D721Med (cell line): Measurements from ENCODE around the gene GPC2.
"Not testable (repeated sequence)": the region's sequence is repeated elsewhere in the genome, so short reads cannot be mapped to it uniquely, and the experiment has no call there.

Experiments
- DNase-seq: peaks from one replicate; pipeline ENCODE4 v3.0.0; 2011; ENCODE audit warnings: low spot score; ENCODE audit not compliant: insufficient read length
- FAIRE-seq: peaks from 2 replicates; lab custom pipeline; 2011; peaks lifted over from hg19 to GRCh38; lab: Jason Lieb, UNC
- TF ChIP-seq, protein P1 (sequence below): IDR thresholded peaks from 2 replicates; pipeline ENCODE4 v1.5.1; 2012; ENCODE audit warnings: mild to moderate bottlenecking, control low read depth; ENCODE audit not compliant: insufficient read depth; ENCODE audit errors: missing control alignments

The GPC2 gene

DNA sequence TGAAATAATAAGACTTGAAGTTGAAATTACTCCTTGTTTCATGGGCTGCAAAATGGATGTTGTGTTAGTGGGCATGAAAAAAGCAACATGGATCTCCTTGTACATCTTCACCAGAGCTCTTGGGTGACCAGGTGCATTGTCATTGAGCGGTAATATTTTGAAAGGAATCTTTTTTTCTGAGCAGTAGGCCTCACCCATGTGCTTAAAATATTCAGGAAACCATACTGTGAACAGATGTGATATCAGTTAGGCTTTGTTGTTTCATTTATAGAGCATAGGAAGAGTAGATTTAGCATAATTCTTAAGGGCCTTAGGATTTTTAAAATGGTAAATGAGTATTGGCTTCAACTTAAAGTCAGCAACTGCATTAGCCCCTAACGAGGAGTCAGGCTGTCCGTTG, 15.8 kb upstream of the GPC2 start:
- no peak for FAIRE-seq
- TF ChIP-seq, protein P1, sequence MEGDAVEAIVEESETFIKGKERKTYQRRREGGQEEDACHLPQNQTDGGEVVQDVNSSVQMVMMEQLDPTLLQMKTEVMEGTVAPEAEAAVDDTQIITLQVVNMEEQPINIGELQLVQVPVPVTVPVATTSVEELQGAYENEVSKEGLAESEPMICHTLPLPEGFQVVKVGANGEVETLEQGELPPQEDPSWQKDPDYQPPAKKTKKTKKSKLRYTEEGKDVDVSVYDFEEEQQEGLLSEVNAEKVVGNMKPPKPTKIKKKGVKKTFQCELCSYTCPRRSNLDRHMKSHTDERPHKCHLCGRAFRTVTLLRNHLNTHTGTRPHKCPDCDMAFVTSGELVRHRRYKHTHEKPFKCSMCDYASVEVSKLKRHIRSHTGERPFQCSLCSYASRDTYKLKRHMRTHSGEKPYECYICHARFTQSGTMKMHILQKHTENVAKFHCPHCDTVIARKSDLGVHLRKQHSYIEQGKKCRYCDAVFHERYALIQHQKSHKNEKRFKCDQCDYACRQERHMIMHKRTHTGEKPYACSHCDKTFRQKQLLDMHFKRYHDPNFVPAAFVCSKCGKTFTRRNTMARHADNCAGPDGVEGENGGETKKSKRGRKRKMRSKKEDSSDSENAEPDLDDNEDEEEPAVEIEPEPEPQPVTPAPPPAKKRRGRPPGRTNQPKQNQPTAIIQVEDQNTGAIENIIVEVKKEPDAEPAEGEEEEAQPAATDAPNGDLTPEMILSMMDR = no peak
- no peak for DNase-seq

DNA sequence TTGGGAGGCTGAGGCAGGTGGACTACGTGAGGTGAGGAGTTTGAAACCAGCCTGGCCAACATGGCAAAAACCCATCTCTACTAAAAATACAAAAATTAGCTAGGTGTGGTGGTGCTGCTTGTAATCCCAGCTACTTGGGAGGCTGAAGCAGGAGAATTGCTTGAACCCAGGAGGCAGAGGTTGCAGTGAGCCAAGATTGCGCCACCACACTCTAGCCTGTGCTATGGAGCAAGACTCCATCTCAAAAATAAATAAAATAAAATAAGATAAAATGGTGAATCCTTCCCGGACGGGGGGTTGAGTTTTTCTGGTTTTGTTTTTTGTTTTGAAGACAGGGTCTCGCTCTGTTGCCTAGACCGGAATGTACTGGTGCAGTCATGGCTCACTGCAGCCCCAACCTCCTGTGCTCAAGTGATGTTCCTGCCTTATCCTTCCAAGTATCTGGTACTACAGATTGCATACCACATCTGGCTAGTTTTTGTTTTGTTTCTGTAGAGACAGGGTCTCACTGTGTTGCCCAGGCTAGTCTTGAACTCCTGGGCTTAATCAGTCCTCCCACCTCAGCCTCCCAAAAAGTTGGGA, 15.2 kb upstream of the GPC2 start:
- DNase-seq, FAIRE-seq: not testable (repeated sequence)

DNA sequence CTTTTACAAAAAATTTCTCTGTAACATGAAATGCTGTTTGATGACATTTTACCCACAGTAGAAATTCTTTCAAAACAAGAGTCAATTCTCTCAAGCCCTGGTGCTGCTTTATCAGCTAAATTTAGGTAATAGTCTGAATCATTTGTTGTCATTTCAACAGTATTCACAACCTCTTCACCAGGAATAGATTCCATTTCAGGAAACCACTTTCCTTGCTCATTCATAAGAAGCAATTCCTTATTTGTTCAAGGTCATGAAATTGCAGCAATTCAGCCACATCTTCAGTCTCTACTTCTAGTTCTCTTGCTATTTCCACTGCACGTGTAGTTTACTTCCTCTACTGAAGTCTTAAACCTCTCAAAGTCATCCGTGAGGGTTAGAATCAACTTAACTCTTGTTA, 14.6 kb upstream of the GPC2 start:
- TF ChIP-seq, protein P1 = no peak
- FAIRE-seq = no peak
- DNase-seq = no peak

DNA sequence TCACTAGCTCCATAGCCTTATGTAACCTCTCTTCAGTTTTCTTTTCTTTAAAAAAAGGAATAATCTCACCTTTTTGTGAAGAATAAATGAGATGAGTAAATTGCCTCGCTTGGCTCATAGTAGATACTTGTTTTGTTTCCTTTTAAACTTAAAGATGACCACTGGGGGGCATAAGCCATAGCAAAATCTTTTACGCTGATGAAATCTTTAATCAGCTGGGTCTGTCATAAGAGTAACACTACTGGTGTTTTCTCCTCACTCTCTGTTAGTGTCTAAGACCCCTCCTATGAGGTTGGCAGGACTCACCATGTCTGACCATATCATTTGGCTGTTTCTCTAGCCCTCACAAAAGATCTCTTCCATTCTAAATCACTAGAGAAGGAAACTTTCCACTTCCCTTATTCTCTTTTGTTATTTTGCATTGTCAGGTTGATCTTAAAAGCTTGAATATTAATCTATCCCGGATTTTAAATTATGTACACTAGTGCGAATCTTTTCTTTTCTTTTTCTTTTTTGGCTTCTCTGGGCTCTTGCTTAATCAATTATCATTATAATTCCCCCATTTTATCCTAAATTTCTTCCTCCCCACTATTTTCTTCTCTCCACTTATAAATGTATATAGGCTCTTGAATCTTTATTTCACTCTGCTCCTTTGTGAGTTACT, 13.0 kb upstream of the GPC2 start:
- no peak for DNase-seq
- TF ChIP-seq, protein P1 = peak; percentile 34
- FAIRE-seq = no peak

DNA sequence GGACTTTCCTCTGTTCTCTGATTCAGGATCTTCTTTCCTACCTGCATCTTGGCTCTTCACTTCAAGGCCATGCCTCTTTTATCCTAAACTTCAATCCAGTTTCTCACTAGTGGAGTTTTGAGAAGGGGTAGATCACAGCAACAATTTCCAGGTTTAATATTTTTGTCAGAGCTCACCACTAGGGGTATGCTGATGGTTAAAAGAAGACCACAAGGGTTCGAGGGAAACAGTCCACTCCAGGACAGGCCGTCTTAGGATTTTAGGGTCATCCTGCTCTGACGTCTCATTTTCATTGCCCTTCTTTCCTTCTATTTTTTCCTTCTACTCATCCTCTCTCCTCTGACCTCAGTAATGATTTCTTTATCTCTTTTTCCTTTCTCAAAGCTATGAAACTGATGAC, 11.9 kb upstream of the GPC2 start:
- DNase-seq (no peak), FAIRE-seq (no peak)
- TF ChIP-seq, protein P1 = no peak

DNA sequence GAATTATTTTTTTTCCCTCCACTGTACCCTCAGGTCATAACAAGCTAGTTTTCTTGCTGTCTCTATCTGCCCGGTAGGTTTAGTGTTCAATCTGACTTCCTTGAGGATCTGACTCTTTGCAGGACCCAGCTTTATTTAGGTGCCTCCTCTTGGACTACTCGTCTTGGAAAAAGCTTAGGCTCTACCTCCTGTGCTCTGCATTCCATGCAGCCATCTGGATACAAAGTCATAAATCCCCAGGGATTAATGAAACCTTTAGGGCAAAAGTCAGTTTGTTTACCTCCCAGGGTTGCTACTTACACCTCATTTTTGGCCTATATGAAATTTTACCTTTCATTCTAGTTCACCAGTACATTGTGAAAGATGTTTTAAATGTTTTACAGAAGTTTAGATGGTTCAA, 8.5 kb upstream of the GPC2 start:
- TF ChIP-seq, protein P1 = no peak
- FAIRE-seq (peak; percentile 74), DNase-seq (no peak)

DNA sequence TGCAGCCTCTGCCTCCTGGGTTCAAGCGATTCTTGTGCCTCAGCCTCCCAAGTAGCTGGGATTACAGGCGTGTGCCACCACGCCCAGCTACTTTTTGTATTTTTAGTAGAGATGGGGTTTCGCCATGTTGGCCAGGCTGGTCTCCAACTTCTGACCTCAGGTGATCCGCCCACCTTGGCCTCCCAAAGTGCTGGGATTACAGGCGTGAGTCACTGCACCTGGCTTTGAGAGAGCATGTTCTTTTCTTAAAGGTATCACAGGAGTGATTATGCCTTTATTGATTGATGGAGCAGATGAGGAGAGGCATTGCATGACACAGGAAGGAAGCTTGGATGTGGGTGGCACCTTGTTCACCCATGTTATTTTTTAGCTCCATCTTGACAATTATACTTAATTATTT, 5.9 kb upstream of the GPC2 start:
- DNase-seq, FAIRE-seq: not testable (repeated sequence)

DNA sequence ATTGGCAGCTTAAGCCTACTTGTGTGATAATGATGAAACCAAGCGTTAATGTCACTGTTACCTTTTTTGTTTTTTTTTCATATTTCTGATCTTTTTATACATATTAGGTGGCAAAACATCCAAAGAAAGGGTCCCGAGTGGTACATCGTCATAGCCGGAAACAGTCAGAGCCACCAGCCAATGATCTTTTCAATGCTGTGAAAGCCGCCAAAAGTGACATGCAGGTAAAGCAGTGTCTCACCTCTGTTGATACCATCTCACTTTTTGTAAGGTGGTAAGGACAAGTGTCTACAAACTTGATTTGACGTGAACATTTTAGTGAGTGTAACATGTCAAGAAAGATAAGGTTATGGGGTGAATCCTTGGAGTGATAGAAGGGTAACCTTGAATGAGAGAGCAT, 5.4 kb upstream of the GPC2 start:
- not testable (repeated sequence) for DNase-seq, FAIRE-seq

DNA sequence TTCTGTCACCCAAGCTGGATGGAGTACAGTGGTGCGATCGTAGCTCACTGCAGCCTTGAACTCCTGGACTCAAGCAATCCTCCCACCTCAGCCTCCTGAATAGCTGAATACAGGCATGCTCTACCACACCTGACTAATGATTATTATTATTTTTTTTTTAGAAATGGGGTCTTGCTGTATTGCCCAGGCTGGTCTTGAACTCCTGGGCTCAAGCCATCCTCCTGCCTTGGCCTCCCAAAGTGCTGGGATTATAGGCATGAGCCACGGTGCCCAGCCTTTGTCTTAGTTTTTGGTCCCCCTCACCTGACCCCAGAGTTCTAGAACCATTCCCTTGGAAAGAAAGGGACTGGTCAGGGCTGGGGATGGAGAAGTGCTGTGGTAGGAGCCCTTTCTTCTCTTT, 2.9 kb upstream of the GPC2 start:
- not testable (repeated sequence) for FAIRE-seq, DNase-seq
